ENCODE data around the gene GPC5.

DNA sequence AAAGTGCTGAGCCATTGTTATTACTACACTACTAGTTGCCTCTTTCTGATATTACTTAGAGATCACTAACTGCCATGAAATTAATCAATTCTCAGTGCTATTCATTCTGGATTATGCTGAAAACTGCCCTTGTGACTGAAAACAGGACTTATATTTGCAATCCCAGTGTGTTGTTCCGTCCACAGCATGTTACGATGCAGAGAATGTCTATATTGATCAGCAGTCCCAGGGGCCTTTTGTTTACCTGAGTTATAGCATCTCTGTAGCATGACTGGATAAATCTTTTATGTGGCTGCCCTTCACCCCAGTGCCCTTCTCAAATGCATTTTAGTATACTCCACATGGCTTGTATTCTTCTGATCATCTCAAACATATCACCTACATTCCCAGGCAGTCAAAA, 251.0 kb downstream of the GPC5 start:
- no peak for TF ChIP-seq MAX (IDR thresholded peaks at IDR 0.05)
- TF ChIP-seq, protein P1, sequence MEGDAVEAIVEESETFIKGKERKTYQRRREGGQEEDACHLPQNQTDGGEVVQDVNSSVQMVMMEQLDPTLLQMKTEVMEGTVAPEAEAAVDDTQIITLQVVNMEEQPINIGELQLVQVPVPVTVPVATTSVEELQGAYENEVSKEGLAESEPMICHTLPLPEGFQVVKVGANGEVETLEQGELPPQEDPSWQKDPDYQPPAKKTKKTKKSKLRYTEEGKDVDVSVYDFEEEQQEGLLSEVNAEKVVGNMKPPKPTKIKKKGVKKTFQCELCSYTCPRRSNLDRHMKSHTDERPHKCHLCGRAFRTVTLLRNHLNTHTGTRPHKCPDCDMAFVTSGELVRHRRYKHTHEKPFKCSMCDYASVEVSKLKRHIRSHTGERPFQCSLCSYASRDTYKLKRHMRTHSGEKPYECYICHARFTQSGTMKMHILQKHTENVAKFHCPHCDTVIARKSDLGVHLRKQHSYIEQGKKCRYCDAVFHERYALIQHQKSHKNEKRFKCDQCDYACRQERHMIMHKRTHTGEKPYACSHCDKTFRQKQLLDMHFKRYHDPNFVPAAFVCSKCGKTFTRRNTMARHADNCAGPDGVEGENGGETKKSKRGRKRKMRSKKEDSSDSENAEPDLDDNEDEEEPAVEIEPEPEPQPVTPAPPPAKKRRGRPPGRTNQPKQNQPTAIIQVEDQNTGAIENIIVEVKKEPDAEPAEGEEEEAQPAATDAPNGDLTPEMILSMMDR (IDR thresholded peaks at IDR 0.05; ENCODE audit: low read depth, low read length, missing input control) = no peak
